ENCODE results near the gene NEK6. TPM values are rescaled to one million over a fixed set of nuclear protein-coding genes. Genes with fewer than 3 reads are reported as not detected.

NEK6 gene
- total RNA-seq, 1 donor from 2014 or later = 23.5 TPM

- H3K4me3 ChIP-seq (ENCODE audit: low read depth, low read length) = no peak overlapping the region
- DNase-seq (ENCODE audit: low read depth) = no peak
- TF ChIP-seq, protein P1, sequence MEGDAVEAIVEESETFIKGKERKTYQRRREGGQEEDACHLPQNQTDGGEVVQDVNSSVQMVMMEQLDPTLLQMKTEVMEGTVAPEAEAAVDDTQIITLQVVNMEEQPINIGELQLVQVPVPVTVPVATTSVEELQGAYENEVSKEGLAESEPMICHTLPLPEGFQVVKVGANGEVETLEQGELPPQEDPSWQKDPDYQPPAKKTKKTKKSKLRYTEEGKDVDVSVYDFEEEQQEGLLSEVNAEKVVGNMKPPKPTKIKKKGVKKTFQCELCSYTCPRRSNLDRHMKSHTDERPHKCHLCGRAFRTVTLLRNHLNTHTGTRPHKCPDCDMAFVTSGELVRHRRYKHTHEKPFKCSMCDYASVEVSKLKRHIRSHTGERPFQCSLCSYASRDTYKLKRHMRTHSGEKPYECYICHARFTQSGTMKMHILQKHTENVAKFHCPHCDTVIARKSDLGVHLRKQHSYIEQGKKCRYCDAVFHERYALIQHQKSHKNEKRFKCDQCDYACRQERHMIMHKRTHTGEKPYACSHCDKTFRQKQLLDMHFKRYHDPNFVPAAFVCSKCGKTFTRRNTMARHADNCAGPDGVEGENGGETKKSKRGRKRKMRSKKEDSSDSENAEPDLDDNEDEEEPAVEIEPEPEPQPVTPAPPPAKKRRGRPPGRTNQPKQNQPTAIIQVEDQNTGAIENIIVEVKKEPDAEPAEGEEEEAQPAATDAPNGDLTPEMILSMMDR (conservative IDR thresholded peaks at IDR 0.05; ENCODE audit: low read depth, low read length) = no peak
Measured at GRCh38 chr9:124217836-124218437, 39.8 kb upstream of the NEK6 start.

- no peak for DNase-seq (ENCODE audit: low read depth)
- TF ChIP-seq, protein P1 (conservative IDR thresholded peaks at IDR 0.05; ENCODE audit: low read depth, low read length) = peak; percentile 10
- no peak overlapping the region for H3K4me3 ChIP-seq (ENCODE audit: low read depth, low read length)
Measured at GRCh38 chr9:124218438-124218982, 39.2 kb upstream of the NEK6 start.

DNA sequence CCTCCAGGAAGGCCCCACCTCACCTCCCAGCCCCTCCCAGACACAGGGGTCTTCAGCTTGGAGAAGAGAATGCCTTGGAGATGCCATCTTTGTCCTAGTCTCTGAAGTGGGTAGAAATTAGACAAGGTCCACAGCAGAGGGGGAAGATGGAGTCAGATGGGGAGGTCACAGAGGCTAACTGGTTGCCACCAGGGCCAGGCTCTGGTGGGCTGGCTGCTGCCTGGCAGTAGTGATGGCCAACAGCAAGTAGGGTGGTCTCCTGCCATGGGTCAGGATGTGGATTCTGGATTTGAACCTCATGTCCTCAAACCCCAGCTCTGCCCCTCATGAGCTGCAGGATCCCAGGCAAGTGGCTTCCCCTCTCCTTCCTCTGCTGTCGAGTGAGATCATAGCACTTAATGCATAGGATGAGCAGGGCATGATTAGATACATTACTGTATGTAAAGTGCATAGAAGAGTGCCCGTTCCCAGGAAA lies 38.7 kb upstream of the NEK6 start:
- no peak overlapping the region for H3K4me3 ChIP-seq (ENCODE audit: low read depth, low read length)
- DNase-seq (ENCODE audit: low read depth) = no peak
- TF ChIP-seq, protein P1 (conservative IDR thresholded peaks at IDR 0.05; ENCODE audit: low read depth, low read length) = no peak

DNA sequence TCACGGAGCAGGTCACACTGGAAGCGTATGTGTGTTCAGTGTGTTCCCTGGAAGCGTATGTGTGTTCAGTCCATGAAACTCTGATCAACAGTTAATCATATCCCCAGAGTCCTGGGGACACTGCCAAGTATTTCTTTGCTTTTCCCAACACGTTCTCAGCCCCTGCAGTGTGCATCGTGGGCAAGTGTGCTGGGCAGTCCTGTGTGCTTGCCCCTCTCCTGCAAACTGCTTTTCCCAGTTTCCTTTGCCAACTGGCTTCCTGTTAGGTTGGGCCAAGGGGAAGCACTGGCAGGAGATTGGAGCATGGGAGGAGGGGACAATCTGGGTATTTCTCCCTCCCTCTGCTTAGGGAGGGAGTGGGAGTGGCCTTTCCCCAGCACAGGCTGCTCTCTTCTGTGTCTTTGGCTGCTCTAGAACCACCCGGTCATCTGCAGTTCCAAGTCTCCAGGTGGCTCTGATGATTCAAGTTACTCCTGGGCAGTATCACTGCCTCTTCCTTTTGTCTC lies 36.8 kb upstream of the NEK6 start:
- TF ChIP-seq, protein P1 (conservative IDR thresholded peaks at IDR 0.05; ENCODE audit: low read depth, low read length) = no peak
- no peak for DNase-seq (ENCODE audit: low read depth)
- H3K4me3 ChIP-seq (ENCODE audit: low read depth, low read length) = no peak overlapping the region

DNA sequence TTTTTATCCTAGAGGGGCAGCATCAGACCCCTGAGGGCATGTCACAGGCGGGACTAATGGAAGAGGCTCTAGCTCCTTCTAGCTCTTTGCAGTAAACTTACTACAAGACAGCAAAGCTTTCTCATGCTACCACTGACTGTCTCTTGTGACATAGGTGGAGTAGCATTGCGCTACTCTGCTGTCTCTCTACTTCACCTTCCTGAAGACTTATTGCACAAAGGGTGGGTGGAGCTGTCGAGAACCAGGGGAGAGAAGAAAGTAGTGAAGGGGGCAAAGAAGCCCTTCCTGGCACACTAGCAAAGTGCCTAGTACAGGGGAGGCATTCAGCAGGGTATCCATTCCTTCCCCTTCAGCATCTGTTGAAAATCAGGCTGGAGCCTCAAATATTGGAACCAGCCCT lies 36.1 kb upstream of the NEK6 start:
- TF ChIP-seq, protein P1 (conservative IDR thresholded peaks at IDR 0.05; ENCODE audit: low read depth, low read length) = no peak
- no peak for DNase-seq (ENCODE audit: low read depth)
- H3K4me3 ChIP-seq (ENCODE audit: low read depth, low read length) = no peak overlapping the region

GRCh38 chr9:124222109-124222508 lies 35.6 kb upstream of the NEK6 start:
- TF ChIP-seq, protein P1 (conservative IDR thresholded peaks at IDR 0.05; ENCODE audit: low read depth, low read length) = no peak
- H3K4me3 ChIP-seq (ENCODE audit: low read depth, low read length) = no peak overlapping the region
- no peak for DNase-seq (ENCODE audit: low read depth)

Data from epithelial cell of proximal tubule (primary cell).